Measurements from ENCODE around the gene RASAL2. TPM values are rescaled to one million over a fixed set of nuclear protein-coding genes. Genes with fewer than 3 reads are reported as not detected.

Gene RASAL2
- total RNA-seq, 8 experiments from 2014 or later: 8.0 to 36.6 (median 23.7) TPM

GRCh38 chr1:178484698-178485225, 390.9 kb downstream of the RASAL2 start:
- H3K4me3 ChIP-seq: no peak overlapping the region
- H3K27ac ChIP-seq: no peak overlapping the region
- in situ Hi-C loops (cut with MboI; ENCODE audit: low pct_unique_long_range_greater_than_20kb in 2 of 9, low sequenced_read_pairs in 9 of 9, unreplicated experiment in 9 of 9): no loop called here
- 10 to 100% (median 64%) methylated on average over 1 to 3 of the region's 3 CpGs; no CpG with 5 or more reads in 2 of the 10 experiments for WGBS, 10 experiments
- H3K4me1 ChIP-seq (replicated peaks in 1 of 2): no peaks in the 10 kb centered on the region
- peak in 6 of 8 experiments; percentile 38 to 78 (median 58) for ATAC-seq (replicated peaks in 6 of 8)

- no peak overlapping the region for H3K27ac ChIP-seq
- peak in 1 of 8 experiments; percentile 54 for ATAC-seq (replicated peaks in 6 of 8)
- WGBS, 10 experiments: 40 to 100% (median 81%) methylated on average over 1 to 3 of the region's 3 CpGs; no CpG with 5 or more reads in 3 of the 10 experiments
- in situ Hi-C loops (cut with MboI; ENCODE audit: low pct_unique_long_range_greater_than_20kb in 2 of 9, low sequenced_read_pairs in 9 of 9, unreplicated experiment in 9 of 9): no loop called here
- no peak overlapping the region for H3K4me3 ChIP-seq
- H3K4me1 ChIP-seq (replicated peaks in 1 of 2): no peaks in the 10 kb centered on the region
Observed at GRCh38 chr1:178485541-178485981, 391.7 kb downstream of the RASAL2 start.

GRCh38 chr1:178486100-178487069, 392.5 kb downstream of the RASAL2 start:
- in situ Hi-C loops (cut with MboI; ENCODE audit: low pct_unique_long_range_greater_than_20kb in 2 of 9, low sequenced_read_pairs in 9 of 9, unreplicated experiment in 9 of 9): no loop called here
- H3K27ac ChIP-seq: no peak overlapping the region
- no peak overlapping the region for H3K4me3 ChIP-seq
- no peaks in the 10 kb centered on the region for H3K4me1 ChIP-seq (replicated peaks in 1 of 2)
- ATAC-seq (replicated peaks in 6 of 8): no peak
- WGBS, 10 experiments: 13 to 92% (median 86%) methylated on average over 3 to 22 of the region's 54 CpGs; no CpG with 5 or more reads in 4 of the 10 experiments

GRCh38 chr1:178487070-178487615, 393.2 kb downstream of the RASAL2 start:
- no peaks in the 10 kb centered on the region for H3K4me1 ChIP-seq (replicated peaks in 1 of 2)
- peak in 2 of 8 experiments; percentile 26 to 49 for ATAC-seq (replicated peaks in 6 of 8)
- no peak overlapping the region for H3K27ac ChIP-seq
- no peak overlapping the region for H3K4me3 ChIP-seq
- WGBS, 10 experiments: 80 to 100% (median 100%) methylated on average over 1 to 2 of the region's 20 CpGs; no CpG with 5 or more reads in 5 of the 10 experiments
- in situ Hi-C loops (cut with MboI; ENCODE audit: low pct_unique_long_range_greater_than_20kb in 2 of 9, low sequenced_read_pairs in 9 of 9, unreplicated experiment in 9 of 9): no loop called here

GRCh38 chr1:178488393-178488792, 394.5 kb downstream of the RASAL2 start:
- WGBS, 10 experiments: 17 to 100% (median 100%) methylated on average over 1 to 4 of the region's 4 CpGs; no CpG with 5 or more reads in 5 of the 10 experiments
- in situ Hi-C loops (cut with MboI; ENCODE audit: low pct_unique_long_range_greater_than_20kb in 2 of 9, low sequenced_read_pairs in 9 of 9, unreplicated experiment in 9 of 9): no loop called here
- Histone ChIP-seq H3K4me3 (no peak overlapping the region), H3K4me1 (replicated peaks in 1 of 2) (peaks cover 0 to 2% of the 10 kb centered on the region in 2 donors), H3K27ac (no peak overlapping the region)
- ATAC-seq (replicated peaks in 6 of 8): no peak

GRCh38 chr1:178489399-178489798, 395.5 kb downstream of the RASAL2 start:
- 83 to 100% (median 92%) methylated on average over 1 to 4 of the region's 4 CpGs; no CpG with 5 or more reads in 2 of the 10 experiments for WGBS, 10 experiments
- ATAC-seq (replicated peaks in 6 of 8): no peak
- Histone ChIP-seq H3K4me1 (replicated peaks in 1 of 2) (peaks cover 0 to 2% of the 10 kb centered on the region in 2 donors), H3K4me3 (no peak overlapping the region), H3K27ac (no peak overlapping the region)
- in situ Hi-C loops (cut with MboI; ENCODE audit: low pct_unique_long_range_greater_than_20kb in 2 of 9, low sequenced_read_pairs in 9 of 9, unreplicated experiment in 9 of 9): no loop called here

- H3K27ac ChIP-seq: no peak overlapping the region
- 85 to 100% (median 92%) methylated on average over 1 to 8 of the region's 8 CpGs; no CpG with 5 or more reads in 2 of the 10 experiments for WGBS, 10 experiments
- in situ Hi-C loops (cut with MboI; ENCODE audit: low pct_unique_long_range_greater_than_20kb in 2 of 9, low sequenced_read_pairs in 9 of 9, unreplicated experiment in 9 of 9): no loop called here
- no peak for ATAC-seq (replicated peaks in 6 of 8)
- no peak overlapping the region for H3K4me3 ChIP-seq
- peaks cover 0 to 2% of the 10 kb centered on the region in 2 donors for H3K4me1 ChIP-seq (replicated peaks in 1 of 2)
Observed at GRCh38 chr1:178490136-178490535, 396.2 kb downstream of the RASAL2 start.

GRCh38 chr1:178490967-178491366, 397.1 kb downstream of the RASAL2 start:
- in situ Hi-C loops (cut with MboI; ENCODE audit: low pct_unique_long_range_greater_than_20kb in 2 of 9, low sequenced_read_pairs in 9 of 9, unreplicated experiment in 9 of 9): no loop called here
- Histone ChIP-seq H3K27ac (no peak overlapping the region), H3K4me3 (no peak overlapping the region), H3K4me1 (replicated peaks in 1 of 2) (peaks cover 0 to 2% of the 10 kb centered on the region in 2 donors)
- WGBS, 10 experiments: 90 to 100% (median 100%) methylated on average over 1 to 5 of the region's 9 CpGs; no CpG with 5 or more reads in 6 of the 10 experiments
- no peak for ATAC-seq (replicated peaks in 6 of 8)

GRCh38 chr1:178491721-178492120, 397.8 kb downstream of the RASAL2 start:
- 71 to 100% (median 79%) methylated on average over 1 to 4 of the region's 4 CpGs; no CpG with 5 or more reads in 3 of the 10 experiments for WGBS, 10 experiments
- in situ Hi-C loops (cut with MboI; ENCODE audit: low pct_unique_long_range_greater_than_20kb in 2 of 9, low sequenced_read_pairs in 9 of 9, unreplicated experiment in 9 of 9): no loop called here
- no peak for ATAC-seq (replicated peaks in 6 of 8)
- H3K27ac ChIP-seq: no peak overlapping the region
- H3K4me1 ChIP-seq (replicated peaks in 1 of 2): peaks cover 0 to 2% of the 10 kb centered on the region in 2 donors
- H3K4me3 ChIP-seq: no peak overlapping the region

- WGBS, 10 experiments: 47 to 86% (median 71%) methylated on average over 1 to 11 of the region's 11 CpGs; no CpG with 5 or more reads in 2 of the 10 experiments
- no peak for ATAC-seq (replicated peaks in 6 of 8)
- Histone ChIP-seq H3K27ac (no peak overlapping the region), H3K4me1 (replicated peaks in 1 of 2) (peaks cover 0 to 2% of the 10 kb centered on the region in 2 donors), H3K4me3 (no peak overlapping the region)
- in situ Hi-C loops (cut with MboI; ENCODE audit: low pct_unique_long_range_greater_than_20kb in 2 of 9, low sequenced_read_pairs in 9 of 9, unreplicated experiment in 9 of 9): no loop called here
Observed at GRCh38 chr1:178492341-178492740, 398.4 kb downstream of the RASAL2 start.

GRCh38 chr1:178493301-178493741, 399.4 kb downstream of the RASAL2 start:
- ATAC-seq (replicated peaks in 6 of 8): no peak
- Histone ChIP-seq H3K27ac (no peak overlapping the region), H3K4me1 (replicated peaks in 1 of 2) (peaks cover 0 to 2% of the 10 kb centered on the region in 2 donors), H3K4me3 (no peak overlapping the region)
- in situ Hi-C loops (cut with MboI; ENCODE audit: low pct_unique_long_range_greater_than_20kb in 2 of 9, low sequenced_read_pairs in 9 of 9, unreplicated experiment in 9 of 9): no loop called here
- 84 to 100% (median 93%) methylated on average over 1 to 11 of the region's 16 CpGs; no CpG with 5 or more reads in 3 of the 10 experiments for WGBS, 10 experiments

GRCh38 chr1:178494569-178494971, 400.7 kb downstream of the RASAL2 start:
- 94 to 100% (median 98%) methylated on average over 1 to 9 of the region's 13 CpGs; no CpG with 5 or more reads in 4 of the 10 experiments for WGBS, 10 experiments
- H3K4me3 ChIP-seq: no peak overlapping the region
- in situ Hi-C loops (cut with MboI; ENCODE audit: low pct_unique_long_range_greater_than_20kb in 2 of 9, low sequenced_read_pairs in 9 of 9, unreplicated experiment in 9 of 9): no loop called here
- H3K4me1 ChIP-seq (replicated peaks in 1 of 2): peaks cover 0 to 2% of the 10 kb centered on the region in 2 donors
- no peak overlapping the region for H3K27ac ChIP-seq
- no peak for ATAC-seq (replicated peaks in 6 of 8)

- 86 to 100% (median 100%) methylated on average over 1 of the region's 1 CpG; no CpG with 5 or more reads in 4 of the 10 experiments for WGBS, 10 experiments
- H3K4me1 ChIP-seq (replicated peaks in 1 of 2): peaks cover 0 to 2% of the 10 kb centered on the region in 2 donors
- no peak overlapping the region for H3K27ac ChIP-seq
- H3K4me3 ChIP-seq: no peak overlapping the region
- no peak for ATAC-seq (replicated peaks in 6 of 8)
- in situ Hi-C loops (cut with MboI; ENCODE audit: low pct_unique_long_range_greater_than_20kb in 2 of 9, low sequenced_read_pairs in 9 of 9, unreplicated experiment in 9 of 9): no loop called here
Observed at GRCh38 chr1:178495158-178495557, 401.3 kb downstream of the RASAL2 start.

All from motor neuron (in vitro differentiated cells).